Activated B cell treated with CpG ODN at 0.5 μM for 24 hours (primary cell): ENCODE data around the gene EZH2. TPM values are rescaled to one million over a fixed set of nuclear protein-coding genes. Genes with fewer than 3 reads are reported as not detected.

Source experiments
- ATAC-seq: fragments of 200-7000 bp; cut with Tn5 transposase; one replicate; pipeline ENCODE4 v1.10.0; 2021; ENCODE audit warnings: low read depth, mild to moderate bottlenecking, moderate library complexity
- CTCF ChIA-PET: fragments of 350-600 bp; sonication (Branson Sonifier 250); formaldehyde crosslinking; loops from one replicate; lab custom pipeline; 2021; ENCODE audit warnings: antibody characterized with exemption; lab: Charles Lee
- POLR2A ChIA-PET: fragments of 350-600 bp; sonication (Branson Sonifier 250); formaldehyde crosslinking; loops from one replicate; lab custom pipeline; 2021; ENCODE audit warnings: antibody characterized with exemption; lab: Charles Lee
- DNase-seq: peaks from one replicate; pipeline ENCODE4 v3.0.0; 2022
- H3K27ac Mint-ChIP-seq: one replicate; pipeline ENCODE4 v1.8.0; 2020; ENCODE audit warnings: mixed read lengths
- H3K27me3 Mint-ChIP-seq: one replicate; pipeline ENCODE4 v1.8.0; 2021; ENCODE audit warnings: mixed read lengths
- H3K36me3 Mint-ChIP-seq: one replicate; pipeline ENCODE4 v1.8.0; 2021; ENCODE audit warnings: low read depth, mixed read lengths
- H3K4me1 Mint-ChIP-seq: one replicate; pipeline ENCODE4 v1.8.0; 2021; ENCODE audit warnings: mixed read lengths
- H3K4me3 Mint-ChIP-seq: one replicate; pipeline ENCODE4 v1.8.0; 2020; ENCODE audit warnings: mild to moderate bottlenecking, mixed read lengths
- H3K9me3 Mint-ChIP-seq: one replicate; pipeline ENCODE4 v1.8.0; 2020; ENCODE audit warnings: mixed read lengths
- CTCF ChIP-seq: fragments of 200-600 bp; IDR thresholded peaks from one replicate; pipeline ENCODE4 v1.8.0; 2022; ENCODE audit warnings: antibody characterized with exemption, mild to moderate bottlenecking
- intact Hi-C: fragments of 100-400 bp; cut with micrococcal nuclease; formaldehyde crosslinking; loops from one replicate; pipeline ENCODE4 v1.15.1; 2024
- total RNA-seq: library from RNA; stranded (reverse); gene quantifications from 2 replicates; pipeline ENCODE4 v1.2.3, GENCODE V29; 2022

The EZH2 gene
- total RNA-seq, 1 donor from 2014 or later, result 19.6 TPM

- Mint-ChIP-seq H3K27me3 (no peaks in the 10 kb centered on the region), H3K36me3 (peaks cover 3% of the 10 kb centered on the region), H3K9me3 (no peaks in the 10 kb centered on the region), H3K27ac (peak overlapping the region; percentile 76), H3K4me3 (peak overlapping the region; percentile 85), H3K4me1 (peaks cover 26% of the 10 kb centered on the region)
- intact Hi-C loops, result loop anchor here (1.0 to 10.0 kb wide), 12 partner anchors 15 to 401 kb away; partner anchors contain the start of genes CUL1, PDIA4, ZNF398 and ZNF786
- no peak for TF ChIP-seq CTCF
- CTCF ChIA-PET, result interaction anchor here (0.9 to 1.6 kb wide), 4 partner anchors 11 to 80 kb away, joined by 3 to 9 read pairs (median 3); no protein-coding TSS in a partner anchor
- DNase-seq (peak; percentile 53), ATAC-seq (peak; percentile 12)
- POLR2A ChIA-PET, result interaction anchor here (0.6 to 3.4 kb wide), 11 partner anchors 10 to 185 kb away, joined by 3 to 38 read pairs (median 5); partner anchors contain the start of gene CUL1
Observed at GRCh38 chr7:148883266-148884048, 634 bp downstream of the EZH2 start.

- POLR2A ChIA-PET, result interaction anchor here (0.6 to 3.4 kb wide), 10 partner anchors 9 to 184 kb away, joined by 3 to 38 read pairs (median 4); partner anchors contain the start of gene CUL1
- Mint-ChIP-seq H3K36me3 (peaks cover 3% of the 10 kb centered on the region), H3K9me3 (no peaks in the 10 kb centered on the region), H3K4me3 (peak overlapping the region; percentile 85), H3K4me1 (peaks cover 26% of the 10 kb centered on the region), H3K27me3 (no peaks in the 10 kb centered on the region), H3K27ac (peak overlapping the region; percentile 76)
- no peak for DNase-seq
- intact Hi-C loops, result loop anchor here (10.0 kb wide), 1 partner anchor 402 kb away; no protein-coding TSS in a partner anchor
- TF ChIP-seq CTCF, result no peak
- no peak for ATAC-seq
- CTCF ChIA-PET, result interaction anchor here (0.9 to 1.6 kb wide), 4 partner anchors 10 to 80 kb away, joined by 3 to 9 read pairs (median 3); no protein-coding TSS in a partner anchor
Observed at GRCh38 chr7:148882841-148883265, 1.2 kb downstream of the EZH2 start.

- Mint-ChIP-seq H3K4me3 (peak overlapping the region; percentile 15), H3K27ac (no peak overlapping the region), H3K4me1 (peaks cover 28% of the 10 kb centered on the region), H3K36me3 (peaks cover 3% of the 10 kb centered on the region), H3K9me3 (no peaks in the 10 kb centered on the region), H3K27me3 (no peaks in the 10 kb centered on the region)
- TF ChIP-seq CTCF, result no peak
- DNase-seq (no peak), ATAC-seq (no peak)
- CTCF ChIA-PET, result interaction anchor here (1.4 kb wide), 1 partner anchor 58 kb away, joined by 3 read pairs; no protein-coding TSS in a partner anchor
- intact Hi-C loops, result loop anchor here (10.0 kb wide), 1 partner anchor 403 kb away; no protein-coding TSS in a partner anchor
- POLR2A ChIA-PET, result interaction anchor here (1.6 to 3.4 kb wide), 3 partner anchors 33 to 183 kb away, joined by 8 to 38 read pairs (median 16); partner anchors contain the start of gene CUL1
Observed at GRCh38 chr7:148882192-148882591, 1.9 kb downstream of the EZH2 start.

- H3K4me3 Mint-ChIP-seq, result no peak overlapping the region
- CTCF ChIA-PET, result no interaction called here
- ATAC-seq (no peak), DNase-seq (no peak)
- no peak overlapping the region for H3K27ac Mint-ChIP-seq
- no peaks in the 10 kb centered on the region for H3K27me3 Mint-ChIP-seq
- TF ChIP-seq CTCF, result no peak
- POLR2A ChIA-PET, result interaction anchor here (0.6 kb wide), 2 partner anchors 16 to 376 kb away, joined by 3 to 7 read pairs; no protein-coding TSS in a partner anchor
- H3K36me3 Mint-ChIP-seq, result peaks cover 3% of the 10 kb centered on the region
- H3K9me3 Mint-ChIP-seq, result no peaks in the 10 kb centered on the region
- peaks cover 25% of the 10 kb centered on the region for H3K4me1 Mint-ChIP-seq
- intact Hi-C loops, result no loop called here
Observed at GRCh38 chr7:148878317-148878716, 5.8 kb downstream of the EZH2 start.

GRCh38 chr7:148877517-148877916 is 6.6 kb downstream of the EZH2 start:
- H3K4me3 Mint-ChIP-seq, result no peak overlapping the region
- TF ChIP-seq CTCF, result no peak
- H3K27me3 Mint-ChIP-seq, result no peaks in the 10 kb centered on the region
- H3K36me3 Mint-ChIP-seq, result no peaks in the 10 kb centered on the region
- DNase-seq (no peak), ATAC-seq (no peak)
- ChIA-PET CTCF (no interaction called here), POLR2A (interaction anchor here (0.6 kb wide), 1 partner anchor 16 kb away, joined by 7 read pairs; no protein-coding TSS in a partner anchor)
- H3K27ac Mint-ChIP-seq, result no peak overlapping the region
- intact Hi-C loops, result no loop called here
- peaks cover 22% of the 10 kb centered on the region for H3K4me1 Mint-ChIP-seq
- H3K9me3 Mint-ChIP-seq, result no peaks in the 10 kb centered on the region
